ENCODE measurements around the gene MSRB1. TPM values are rescaled to one million over a fixed set of nuclear protein-coding genes. Genes with fewer than 3 reads are reported as not detected.
A peak's percentile ranks its signal among the peaks of the same experiment; 100 is the strongest.

MSRB1 gene
- total and polyA plus RNA-seq, 9 of the 15 experiments (the other 6 are each of a cell fraction or from before 2014, with no cell fraction given) = 5.4 to 33.7 (median 25.7) TPM

GRCh38 chr16:1903845-1904840 lies 38.9 kb downstream of the MSRB1 start:
- intact Hi-C loops (cut with micrococcal nuclease) = no loop called here
- H3K36me3 ChIP-seq (ENCODE audit: control insufficient read depth, insufficient read depth, low read length) = no peaks in the 10 kb centered on the region
- H3K27me3 ChIP-seq (ENCODE audit: control insufficient read depth in 2 of 2, insufficient read depth in 2 of 2, low read length in 2 of 2) = peaks cover 44 to 85% of the 10 kb centered on the region in 2 experiments
- 10% methylated on average over 22 of the region's 22 CpGs for WGBS (ENCODE audit: insufficient coverage, low coverage, missing lambda C conversion rate)
- no peak overlapping the region for H3K4me3 ChIP-seq
- in situ Hi-C loops (cut with MboI) = no loop called here
- TF ChIP-seq STAT5B (CRISPR knock-in tag; IDR thresholded peaks at IDR 0.05) = no peak
- peak; percentile 45 for TF ChIP-seq ZFP36 (IDR thresholded peaks at IDR 0.05; ENCODE audit: low read depth, low read length, partially characterized antibody)
- TF ChIP-seq ILF3 (IDR thresholded peaks at IDR 0.05; ENCODE audit: borderline replicate concordance) = no peak
- peak; percentile 38 for TF ChIP-seq CBFA2T3 (IDR thresholded peaks at IDR 0.05)
- ChIA-PET POLR2A (interaction anchor here (0.6 to 1.7 kb wide), 3 partner anchors 11 to 90 kb away, joined by 3 to 7 read pairs (median 4); no protein-coding TSS in a partner anchor), CTCF (ENCODE audit: low intra/inter-chr PET ratio) (no interaction called here)
- no peak overlapping the region for H2AFZ ChIP-seq (ENCODE audit: low read depth, low read length)
- H3K9me3 ChIP-seq (replicated peaks; ENCODE audit: control insufficient read depth, insufficient read depth, low read depth, low read length) = no peaks in the 10 kb centered on the region
- peaks cover 0 to 42% of the 10 kb centered on the region in 2 experiments; a peak in 2 of 5 replicates for H3K4me1 ChIP-seq (replicated peaks in 1 of 2; ENCODE audit: control insufficient read depth in 2 of 2, insufficient read depth in 2 of 2, low read length in 2 of 2)
- H4K20me1 ChIP-seq (replicated peaks; ENCODE audit: control insufficient read depth, insufficient read depth, low read length) = 0 out of 2 replicates have a peak, but pooled peaks cover 8% of the 10 kb centered on the region
- ATAC-seq = no peak
- no peak overlapping the region for H3K27ac ChIP-seq (ENCODE audit: extremely low read depth, low read depth, low read length)
- no peaks in the 10 kb centered on the region for H3K9me1 ChIP-seq (ENCODE audit: control insufficient read depth, insufficient read depth, low read length)
- peak; percentile 59 for FAIRE-seq
- no peaks in the 10 kb centered on the region for H3K79me2 ChIP-seq (ENCODE audit: control insufficient read depth, insufficient read depth, low read length)
- no TSS peak for BruUV-seq (replicated peaks)
- H3K9ac ChIP-seq (ENCODE audit: insufficient read depth in 1 of 2, low read depth in 2 of 2, low read length in 2 of 2) = peak overlapping the region in 1 of 2 experiments; percentile 79; a peak in 2 of 4 replicates
- DNase-seq (ENCODE audit: extremely low read depth in 1 of 4, low spot score in 3 of 4) = no peak
- H3K4me2 ChIP-seq (ENCODE audit: insufficient read depth, low read length) = no peak overlapping the region
